WTC11 (cell line): ENCODE results near the gene GFM2. TPM values are rescaled to one million over a fixed set of nuclear protein-coding genes. Genes with fewer than 3 reads are reported as not detected.
A peak's percentile ranks its signal among the peaks of the same experiment; 100 is the strongest.

ENCODE experiments used
- ATAC-seq: fragments of 200-7000 bp; cut with Tn5 transposase; 2 replicates; pipeline ENCODE4 v1.10.0; 2021; ENCODE audit warnings: mild to moderate bottlenecking, moderate library complexity
- CTCF ChIA-PET: fragments of 300-600 bp; sonication (Branson Sonifier 250); formaldehyde crosslinking; loops from one replicate; lab custom pipeline; 2021; ENCODE audit warnings: antibody characterized with exemption; lab: Charles Lee
- POLR2A ChIA-PET: fragments of 350-600 bp; sonication (Branson Sonifier 250); formaldehyde crosslinking; loops from one replicate; lab custom pipeline; 2021; ENCODE audit warnings: antibody characterized with exemption; lab: Charles Lee
- DNase-seq: peaks from one replicate; pipeline ENCODE4 v3.0.0; 2021; ENCODE audit warnings: low spot score
- H3K27ac Mint-ChIP-seq: 2 replicates; pipeline ENCODE4 v1.8.0; 2021; ENCODE audit warnings: mixed read lengths
- H3K27me3 Mint-ChIP-seq: 2 replicates; pipeline ENCODE4 v1.8.0; 2021; ENCODE audit warnings: low read depth, mild to moderate bottlenecking, moderate library complexity, mixed read lengths
- H3K36me3 Mint-ChIP-seq: 2 replicates; pipeline ENCODE4 v1.8.0; 2021; ENCODE audit warnings: mixed read lengths
- H3K4me1 Mint-ChIP-seq: 2 replicates; pipeline ENCODE4 v1.8.0; 2022; ENCODE audit warnings: mixed read lengths
- H3K4me3 Mint-ChIP-seq: 2 replicates; pipeline ENCODE4 v1.8.0; 2021; ENCODE audit warnings: mild to moderate bottlenecking, moderate library complexity, mixed read lengths
- H3K9me3 Mint-ChIP-seq: 2 replicates; pipeline ENCODE4 v1.8.0; 2021; ENCODE audit warnings: mixed read lengths
- CDX4 ChIP-seq: fragments of 250-450 bp; sonication (Bioruptor Pico); IDR thresholded peaks from 2 replicates; pipeline ENCODE4 v1.9.0; 2021; ENCODE audit warnings: moderate library complexity, mild to moderate bottlenecking, inconsistent platforms, borderline replicate concordance
- CREM ChIP-seq: sonication (generic); formaldehyde crosslinking; IDR thresholded peaks from 2 replicates; pipeline ENCODE4 v1.8.1; 2022; ENCODE audit warnings: mild to moderate bottlenecking, missing genetic modification reagents, moderate library complexity
- E2F5 ChIP-seq: sonication (generic); formaldehyde crosslinking; IDR thresholded peaks from 2 replicates; pipeline ENCODE4 v1.8.1; 2022; ENCODE audit warnings: mild to moderate bottlenecking, moderate library complexity, missing genetic modification reagents
- ERG ChIP-seq: fragments of 250-450 bp; sonication (Bioruptor Pico); IDR thresholded peaks from 2 replicates; pipeline ENCODE4 v1.8.0; 2021; ENCODE audit warnings: mild to moderate bottlenecking
- FOXK1 ChIP-seq: sonication (generic); formaldehyde crosslinking; IDR thresholded peaks from 2 replicates; pipeline ENCODE4 v1.8.0; 2022; ENCODE audit warnings: mild to moderate bottlenecking, moderate library complexity, missing genetic modification reagents
- HMGXB4 ChIP-seq: sonication (generic); formaldehyde crosslinking; IDR thresholded peaks from 2 replicates; pipeline ENCODE4 v1.8.1; 2023; ENCODE audit warnings: mild to moderate bottlenecking, moderate library complexity, missing genetic modification reagents
- JAZF1 ChIP-seq: fragments of 250-450 bp; sonication (Bioruptor Pico); IDR thresholded peaks from 2 replicates; pipeline ENCODE4 v1.9.0; 2021; ENCODE audit warnings: moderate library complexity, mild to moderate bottlenecking, inconsistent platforms
- KAT7 ChIP-seq: sonication (generic); formaldehyde crosslinking; IDR thresholded peaks from 2 replicates; pipeline ENCODE4 v1.8.1; 2023; ENCODE audit warnings: missing genetic modification reagents, mild to moderate bottlenecking, borderline replicate concordance
- MLX ChIP-seq: sonication (generic); formaldehyde crosslinking; IDR thresholded peaks from 2 replicates; pipeline ENCODE4 v1.8.1; 2023; ENCODE audit warnings: mild to moderate bottlenecking, missing genetic modification reagents, moderate library complexity
- NFATC4 ChIP-seq: fragments of 250-450 bp; sonication (Bioruptor Pico); IDR thresholded peaks from 2 replicates; pipeline ENCODE4 v1.9.0; 2021; ENCODE audit warnings: mild to moderate bottlenecking
- NR2C2 ChIP-seq: sonication (generic); formaldehyde crosslinking; IDR thresholded peaks from 2 replicates; pipeline ENCODE4 v1.8.0; 2022; ENCODE audit warnings: mild to moderate bottlenecking, missing genetic modification reagents
- PRRX2 ChIP-seq: fragments of 250-450 bp; sonication (Bioruptor Pico); IDR thresholded peaks from 2 replicates; pipeline ENCODE4 v1.8.0; 2021; ENCODE audit warnings: mild to moderate bottlenecking
- RELA ChIP-seq: sonication (generic); formaldehyde crosslinking; IDR thresholded peaks from 2 replicates; pipeline ENCODE4 v1.8.1; 2022; ENCODE audit warnings: missing genetic modification reagents, mild to moderate bottlenecking, borderline replicate concordance
- RORB ChIP-seq: fragments of 250-450 bp; sonication (Bioruptor Pico); IDR thresholded peaks from 2 replicates; pipeline ENCODE4 v1.9.0; 2021; ENCODE audit warnings: mild to moderate bottlenecking
- ZBTB21 ChIP-seq: sonication (generic); formaldehyde crosslinking; IDR thresholded peaks from 2 replicates; pipeline ENCODE4 v1.8.1; 2023; ENCODE audit warnings: mild to moderate bottlenecking, missing genetic modification reagents, borderline replicate concordance
- ZNF219 ChIP-seq: sonication (generic); formaldehyde crosslinking; IDR thresholded peaks from 2 replicates; pipeline ENCODE4 v1.8.0; 2023; ENCODE audit warnings: missing genetic modification reagents, mild to moderate bottlenecking, borderline replicate concordance
- ZNF232 ChIP-seq: sonication (generic); formaldehyde crosslinking; IDR thresholded peaks from 2 replicates; pipeline ENCODE4 v1.8.0; 2022; ENCODE audit warnings: mild to moderate bottlenecking, missing genetic modification reagents
- ZNF281 ChIP-seq: sonication (generic); formaldehyde crosslinking; IDR thresholded peaks from 2 replicates; pipeline ENCODE4 v1.8.0; 2023; ENCODE audit warnings: mild to moderate bottlenecking, missing genetic modification reagents
- total RNA-seq: library from RNA; stranded (reverse); gene quantifications from 3 replicates; pipeline ENCODE4 v1.2.3, GENCODE V29; 2021

GFM2 gene
- total RNA-seq, 1 experiment from 2014 or later = 31.6 TPM

GRCh38 chr5:74772359-74772758 lies 5.4 kb upstream of the GFM2 start:
- Mint-ChIP-seq H3K4me3 (no peak overlapping the region), H3K4me1 (peaks cover 6% of the 10 kb centered on the region), H3K27ac (peak overlapping the region; percentile 53; the same call in 1 of the 2 replicates), H3K9me3 (no peaks in the 10 kb centered on the region), H3K27me3 (no peaks in the 10 kb centered on the region), H3K36me3 (peaks cover 52% of the 10 kb centered on the region)
- ATAC-seq (no peak), DNase-seq (no peak)
- CTCF ChIA-PET = interaction anchor here (0.6 kb wide), 1 partner anchor 163 kb away, joined by 3 read pairs; no protein-coding TSS in a partner anchor
- POLR2A ChIA-PET = no interaction called here
- TF ChIP-seq ZBTB21 (CRISPR knock-in tag) (no peak), ERG (CRISPR knock-in tag) (no peak), ZNF232 (CRISPR knock-in tag) (no peak), E2F5 (CRISPR knock-in tag) (no peak)

GRCh38 chr5:74767579-74767913 lies 629 bp upstream of the GFM2 start:
- no peak for TF ChIP-seq CDX4 (CRISPR knock-in tag)
- TF ChIP-seq RELA (CRISPR knock-in tag) = no peak
- TF ChIP-seq NFATC4 (CRISPR knock-in tag) = no peak
- no peak for TF ChIP-seq ZNF281 (CRISPR knock-in tag)
- no peak for TF ChIP-seq HMGXB4
- no peak for TF ChIP-seq MLX
- TF ChIP-seq KAT7 = no peak
- TF ChIP-seq ZNF219 (CRISPR knock-in tag) = no peak
- no peak for TF ChIP-seq ERG (CRISPR knock-in tag)
- TF ChIP-seq FOXK1 (CRISPR knock-in tag) = no peak
- TF ChIP-seq NR2C2 = no peak
- no peak for TF ChIP-seq RORB (CRISPR knock-in tag)
- no peak for TF ChIP-seq CREM
- no peak for TF ChIP-seq JAZF1 (CRISPR knock-in tag)
- no peak for TF ChIP-seq PRRX2 (CRISPR knock-in tag)
- TF ChIP-seq, all 79 proteins: peak for 0
- Mint-ChIP-seq H3K27ac (peak overlapping the region; percentile 88), H3K27me3 (no peaks in the 10 kb centered on the region), H3K4me1 (peaks cover 16% of the 10 kb centered on the region), H3K36me3 (peaks cover 29% of the 10 kb centered on the region), H3K4me3 (peak overlapping the region; percentile 100), H3K9me3 (no peaks in the 10 kb centered on the region)
- ChIA-PET CTCF (interaction anchor here (1.4 kb wide), 1 partner anchor 151 kb away, joined by 3 read pairs; no protein-coding TSS in a partner anchor), POLR2A (interaction anchor here (1.5 kb wide), 1 partner anchor 100 kb away, joined by 5 read pairs; no protein-coding TSS in a partner anchor)
- DNase-seq (no peak), ATAC-seq (peak; percentile 25)
